DND-41 (cell line): ENCODE measurements around the gene NDUFS3.

Source experiments
- CTCF ChIP-seq: IDR thresholded peaks from 2 replicates; pipeline ENCODE4 v1.5.1; 2012; ENCODE audit warnings: borderline replicate concordance, low read length, moderate library complexity, mild to moderate bottlenecking; ENCODE audit not compliant: poor library complexity, severe bottlenecking; ENCODE audit errors: extremely low read depth
- EZH2 ChIP-seq: IDR thresholded peaks from 3 replicates; pipeline ENCODE4 v1.6.1; 2012; ENCODE audit warnings: borderline replicate concordance, low read depth, mild to moderate bottlenecking, moderate library complexity, low read length, inconsistent platforms; ENCODE audit not compliant: severe bottlenecking

- TF ChIP-seq CTCF (no peak), EZH2 (no peak)
Observed at GRCh38 chr11:47593934-47594855, 15.3 kb downstream of the NDUFS3 start, which contains the start of gene C1QTNF4.
